NOMO-1 treated with dmso at 0.1 percent for 144 hours (cell line): ENCODE measurements around the gene ABCB11.
"Not testable (repeated sequence)": the region's sequence is repeated elsewhere in the genome, so short reads cannot be mapped to it uniquely, and the experiment has no call there.

Experiments used
- DNase-seq: peaks from one replicate; lab custom pipeline; 2025; ENCODE audit not compliant: unreplicated experiment; lab: John Stamatoyannopoulos, UW

ABCB11 gene

GRCh38 chr2:168939061-168939460 is 92.1 kb downstream of the ABCB11 start:
- DNase-seq = no peak

GRCh38 chr2:168935810-168936581 is 95.1 kb downstream of the ABCB11 start:
- DNase-seq = no peak

- no peak for DNase-seq
Measured at GRCh38 chr2:168934826-168935225, 96.3 kb downstream of the ABCB11 start.

- not testable (repeated sequence) for DNase-seq
Measured at GRCh38 chr2:168932174-168932573, 99.0 kb downstream of the ABCB11 start.

- DNase-seq = no peak
Measured at GRCh38 chr2:168930242-168930641, 100.9 kb downstream of the ABCB11 start.

- DNase-seq = no peak
Measured at GRCh38 chr2:168929031-168929430, 102.1 kb downstream of the ABCB11 start.

GRCh38 chr2:168928113-168928831 is 102.9 kb downstream of the ABCB11 start:
- no peak for DNase-seq

- DNase-seq = no peak
Measured at GRCh38 chr2:168926621-168927386, 104.3 kb downstream of the ABCB11 start.

GRCh38 chr2:168920504-168921157 is 110.5 kb downstream of the ABCB11 start:
- no peak for DNase-seq

GRCh38 chr2:168916331-168916675 is 114.8 kb downstream of the ABCB11 start:
- no peak for DNase-seq

- DNase-seq = no peak
Measured at GRCh38 chr2:168915441-168916330, 115.4 kb downstream of the ABCB11 start.

GRCh38 chr2:168913495-168913894 is 117.6 kb downstream of the ABCB11 start:
- DNase-seq = no peak

- DNase-seq = peak; percentile 9
Measured at GRCh38 chr2:168912901-168913369, 118.2 kb downstream of the ABCB11 start.

- DNase-seq = peak; percentile 10
Measured at GRCh38 chr2:168912466-168912865, 118.7 kb downstream of the ABCB11 start.

- DNase-seq = no peak
Measured at GRCh38 chr2:168910330-168910729, 120.8 kb downstream of the ABCB11 start.

- no peak for DNase-seq
Measured at GRCh38 chr2:168907940-168908662, 123.0 kb downstream of the ABCB11 start.

GRCh38 chr2:168904358-168904757 is 126.8 kb downstream of the ABCB11 start:
- DNase-seq = no peak

GRCh38 chr2:168903888-168904287 is 127.2 kb downstream of the ABCB11 start:
- DNase-seq = no peak

- no peak for DNase-seq
Measured at GRCh38 chr2:168901003-168901402, 130.1 kb downstream of the ABCB11 start, which contains the start of gene G6PC2. Gene G6PC2, plus strand, starts transcription at chr2:168901291. Its CDS starts 41 bp downstream, at chr2:168901332.
